Islet of Langerhans (tissue), 1 donor: Measurements from ENCODE around the gene LRMDA.

Source experiments
- FAIRE-seq: peaks from one replicate; lab custom pipeline; 2011; peaks lifted over from hg19 to GRCh38; lab: Jason Lieb, UNC

The LRMDA gene

DNA sequence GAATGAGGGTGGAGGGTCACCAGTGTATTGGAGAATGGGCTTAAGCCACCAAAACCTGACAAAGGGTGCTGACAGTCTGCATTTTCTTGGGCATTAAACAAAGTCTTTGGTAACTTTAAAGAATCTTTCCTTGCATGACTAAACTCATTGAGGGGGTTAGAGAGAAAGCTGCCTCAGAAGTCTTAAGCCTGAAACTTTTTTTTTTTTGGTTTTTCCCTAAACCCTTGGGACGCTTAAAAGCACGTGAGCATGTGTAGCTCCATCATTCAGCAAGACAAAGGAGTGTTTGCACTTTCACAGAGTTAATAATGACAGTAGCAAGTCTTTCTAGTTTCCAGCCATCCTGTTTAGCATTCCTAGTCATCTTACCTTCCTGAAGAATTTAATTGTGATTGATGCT is 110.7 kb downstream of the LRMDA start:
- no peak for FAIRE-seq

DNA sequence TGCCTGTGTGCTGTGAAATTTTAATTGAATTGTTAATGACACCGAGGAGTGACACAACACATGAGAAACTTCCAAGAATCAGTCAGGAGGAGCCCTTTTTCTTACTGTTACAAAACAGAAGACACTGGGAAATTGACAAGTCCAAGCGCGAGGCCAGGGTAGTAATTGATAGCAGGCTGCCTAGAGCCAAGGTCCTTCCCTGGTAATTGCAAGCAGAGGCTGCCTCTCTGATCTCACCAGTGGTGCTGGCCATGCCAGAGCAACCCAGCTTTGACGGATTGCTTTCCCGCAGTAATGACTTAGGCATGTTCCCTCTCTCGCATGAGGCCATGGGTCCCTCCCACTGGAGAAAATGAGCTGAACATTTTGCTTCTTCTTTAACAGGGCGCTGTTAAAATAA is 111.5 kb downstream of the LRMDA start:
- no peak for FAIRE-seq

DNA sequence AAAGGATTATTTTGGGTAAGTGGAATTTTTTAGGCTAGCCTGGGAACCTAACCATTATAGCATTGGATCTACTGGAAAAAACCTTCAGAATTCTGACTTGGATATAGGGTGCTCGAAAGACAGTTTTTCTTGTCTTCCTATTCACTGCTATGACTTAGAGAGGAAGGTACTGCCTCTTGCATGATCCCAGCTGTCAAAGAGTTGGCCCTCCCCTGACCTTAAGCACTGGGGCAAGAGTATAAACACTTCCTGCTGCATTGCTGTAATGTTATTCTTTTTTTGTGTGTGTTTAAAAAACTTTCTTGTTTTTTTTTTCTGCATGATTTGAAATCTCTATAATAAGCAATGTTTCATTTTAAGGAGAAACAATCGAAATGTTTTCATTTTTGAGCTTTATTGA is 113.0 kb downstream of the LRMDA start:
- no peak for FAIRE-seq

DNA sequence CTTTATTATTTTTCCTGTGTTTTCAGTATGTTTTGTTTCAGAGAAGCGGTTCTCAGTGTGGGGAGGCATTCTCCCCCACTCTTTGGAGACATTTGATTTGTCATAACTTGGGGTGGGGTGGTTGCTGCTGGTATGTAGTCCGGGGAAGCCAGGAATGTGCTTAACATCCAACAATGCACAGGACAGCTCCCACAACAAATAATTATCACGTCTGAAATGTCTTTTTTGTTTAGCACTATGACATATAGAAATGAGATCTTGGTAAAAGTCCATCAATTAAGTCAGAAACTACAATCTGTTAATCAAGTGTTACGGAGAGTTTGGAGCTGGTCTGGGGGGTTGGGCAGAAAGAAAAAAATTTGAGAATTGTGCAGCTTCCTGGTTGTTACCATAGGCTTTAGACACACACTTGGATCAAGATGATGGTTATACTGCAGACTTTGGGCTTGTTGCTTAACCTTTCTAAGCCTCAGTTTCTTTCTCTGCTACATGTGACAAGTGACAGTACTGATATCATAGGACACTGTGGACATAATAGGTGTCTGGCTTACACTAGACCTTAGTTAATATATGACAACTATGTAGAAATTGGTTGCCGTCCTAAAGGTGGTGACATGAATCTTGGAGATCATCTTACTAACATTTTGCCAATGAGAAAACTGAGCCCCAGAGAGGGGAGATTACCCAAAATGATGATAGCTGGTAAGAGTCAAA is 113.7 kb downstream of the LRMDA start:
- no peak for FAIRE-seq

DNA sequence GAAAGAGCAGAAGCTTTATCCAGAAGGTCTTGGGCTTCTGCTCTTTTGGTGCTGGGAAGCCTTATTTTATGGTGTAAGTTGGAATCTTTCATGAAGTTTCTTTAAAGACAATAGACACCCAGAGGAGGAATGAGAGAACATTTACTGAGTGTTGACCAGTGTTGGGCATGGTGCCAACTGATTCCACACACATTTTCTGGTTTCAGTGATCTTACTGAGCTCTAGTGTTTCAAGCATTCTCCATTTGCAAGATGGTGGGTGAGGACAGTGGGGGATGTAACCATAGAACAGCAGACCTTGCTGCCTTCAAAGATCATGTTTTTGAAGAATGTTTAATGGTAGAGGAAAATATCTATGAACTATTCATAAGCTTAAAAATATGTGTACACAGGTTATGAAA is 114.6 kb downstream of the LRMDA start:
- no peak for FAIRE-seq

DNA sequence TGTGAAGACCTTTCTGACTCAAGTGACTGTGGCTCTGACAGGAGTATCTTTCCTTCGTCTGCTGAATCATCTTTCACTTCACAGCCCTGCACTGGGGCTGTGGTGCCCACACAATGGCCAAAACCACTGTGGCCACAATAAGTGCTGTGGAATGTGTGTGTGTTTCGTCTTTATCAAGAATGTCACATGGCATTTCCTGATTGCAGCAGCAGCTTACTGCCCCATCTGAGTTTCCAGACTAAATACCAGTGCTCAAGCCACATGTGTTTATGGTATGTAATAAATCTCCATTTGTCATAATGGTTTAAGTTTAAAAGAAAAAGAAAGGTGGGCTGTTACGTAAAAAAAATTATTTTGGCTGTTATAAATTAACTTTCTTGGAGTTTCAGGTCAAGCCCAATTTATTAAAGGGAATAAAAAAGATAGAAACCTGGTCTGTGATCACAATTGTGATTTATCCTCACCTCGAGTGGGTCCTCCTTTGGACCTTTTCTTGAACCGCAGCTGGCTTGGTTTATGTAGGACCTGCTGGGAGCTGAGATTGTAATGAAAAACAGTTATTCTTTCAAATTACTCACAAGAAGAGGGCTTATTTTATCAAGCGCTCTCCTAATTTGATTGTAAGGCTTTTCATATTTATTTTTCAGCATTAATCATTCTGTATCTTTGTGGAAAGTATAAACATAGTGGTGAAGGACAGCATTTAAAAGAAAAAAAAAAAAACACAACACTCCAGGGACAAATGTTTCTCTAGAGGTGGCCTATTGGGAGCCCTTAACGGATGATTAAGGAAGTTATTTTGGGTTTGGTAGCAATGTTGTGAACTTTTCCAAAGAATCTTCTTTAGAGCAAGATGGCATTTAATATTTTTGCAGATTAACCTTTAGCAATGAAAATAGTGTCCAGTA is 116.2 kb downstream of the LRMDA start:
- no peak for FAIRE-seq

DNA sequence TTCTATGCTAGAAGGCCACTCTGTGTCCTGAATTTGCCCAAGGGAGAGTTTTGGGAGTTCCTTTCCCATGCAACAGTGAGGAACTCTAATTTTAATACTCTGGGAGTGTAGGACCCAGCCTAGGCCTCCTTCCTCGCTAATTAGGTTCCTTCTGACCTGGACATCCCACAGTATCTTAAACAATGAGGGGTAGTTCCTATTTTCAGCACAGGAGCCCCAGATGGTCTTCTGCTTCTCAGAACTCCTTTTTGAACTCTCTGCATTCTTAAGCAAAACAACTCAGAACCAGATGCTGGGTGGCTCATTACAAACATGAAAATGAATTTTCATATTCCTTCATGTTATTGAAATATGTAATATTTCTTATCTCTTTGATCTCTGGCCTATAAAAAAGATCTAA is 116.9 kb downstream of the LRMDA start:
- FAIRE-seq = no peak

DNA sequence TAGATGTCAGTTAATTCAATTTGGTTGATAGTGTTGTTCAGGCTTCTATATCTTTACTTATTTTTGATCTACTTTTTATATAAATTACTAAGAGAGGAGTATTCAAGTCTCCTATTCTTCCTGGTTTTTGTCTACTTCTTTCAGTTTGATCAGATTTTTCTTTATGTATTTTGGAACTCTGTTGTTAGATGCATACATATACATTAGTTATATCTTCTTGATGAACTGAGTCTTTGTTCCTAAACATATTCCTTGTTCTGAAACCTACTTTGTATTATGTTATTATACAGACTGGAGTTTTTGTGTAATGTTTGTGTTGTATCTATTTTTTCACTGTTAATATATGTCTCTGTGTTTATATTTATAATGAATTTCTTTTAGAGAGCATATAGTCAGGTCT is 118.8 kb downstream of the LRMDA start:
- no peak for FAIRE-seq

DNA sequence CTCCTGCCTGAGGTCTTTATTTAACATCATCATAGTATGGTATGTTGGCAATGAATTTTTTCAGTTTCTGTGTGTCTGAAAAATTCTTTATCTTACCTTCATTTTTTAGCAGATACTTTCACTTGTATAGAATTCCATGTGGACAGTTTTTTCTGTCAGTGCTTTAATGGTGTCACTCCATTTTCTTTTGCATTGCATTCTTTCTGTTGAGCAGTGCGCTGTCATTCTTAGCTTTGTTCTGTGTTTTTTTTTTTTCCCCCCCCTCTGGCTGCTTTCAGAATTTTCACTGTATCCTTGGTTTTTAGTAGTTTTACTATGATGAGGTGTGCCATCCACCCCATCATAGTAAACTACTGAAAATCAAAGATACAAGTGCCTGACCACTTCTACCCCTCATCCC is 120.7 kb downstream of the LRMDA start:
- no peak for FAIRE-seq

DNA sequence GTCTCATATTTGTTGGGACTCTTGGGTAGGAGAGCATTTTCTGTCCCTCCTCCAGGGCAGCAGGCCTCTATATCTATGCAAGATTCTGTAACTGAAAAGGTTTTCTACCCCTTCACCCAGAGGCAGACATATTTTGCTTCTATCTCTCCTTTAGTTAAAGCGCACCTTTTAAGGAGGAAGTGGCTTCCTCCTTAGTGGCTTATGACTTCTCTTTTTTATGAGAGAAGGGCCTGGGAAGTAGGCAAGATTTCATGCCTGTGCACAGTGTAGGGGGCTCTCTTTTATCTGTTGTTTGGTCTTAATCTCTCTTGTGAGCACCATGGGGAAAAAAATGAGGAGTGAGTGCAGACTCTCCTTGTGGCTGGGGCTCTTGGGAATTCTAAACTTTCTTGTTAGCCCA is 122.1 kb downstream of the LRMDA start:
- FAIRE-seq = no peak

DNA sequence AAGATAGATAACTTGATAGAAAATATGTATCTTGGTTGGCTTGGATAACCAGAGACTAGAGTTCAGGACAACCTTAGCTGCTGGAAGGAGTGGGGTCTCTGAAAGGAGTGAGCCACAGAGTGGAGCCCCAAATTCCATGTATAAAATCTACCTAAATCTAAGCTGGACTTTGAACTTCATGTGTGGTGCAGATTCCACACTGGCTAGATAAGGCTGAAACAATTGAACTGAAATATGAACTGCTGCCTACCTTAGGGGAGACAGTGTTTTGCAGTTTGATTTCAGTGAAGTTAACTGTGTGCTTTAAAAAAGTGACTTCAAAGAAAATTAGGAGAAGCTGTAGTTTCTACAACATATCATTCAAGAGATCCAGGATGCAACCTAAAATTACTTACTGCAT is 123.9 kb downstream of the LRMDA start:
- no peak for FAIRE-seq

DNA sequence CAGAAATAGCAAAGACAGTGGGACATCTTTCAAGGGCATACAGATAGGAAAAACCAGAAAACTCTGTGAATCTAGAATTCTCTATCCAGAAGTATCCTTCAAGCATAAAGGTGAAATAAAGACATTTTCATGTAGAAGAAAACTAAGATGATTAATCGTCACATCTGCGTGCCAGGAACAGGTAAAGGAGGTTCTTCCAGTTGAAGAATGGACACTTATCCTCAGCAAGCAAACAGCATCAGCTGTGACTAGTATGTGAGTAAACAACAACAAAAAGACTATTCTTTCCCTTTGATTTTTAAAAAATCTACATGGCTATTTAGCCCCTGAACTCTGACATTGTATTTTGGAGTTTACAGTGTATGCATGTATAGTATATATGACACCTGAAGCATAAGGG is 124.9 kb downstream of the LRMDA start:
- no peak for FAIRE-seq

DNA sequence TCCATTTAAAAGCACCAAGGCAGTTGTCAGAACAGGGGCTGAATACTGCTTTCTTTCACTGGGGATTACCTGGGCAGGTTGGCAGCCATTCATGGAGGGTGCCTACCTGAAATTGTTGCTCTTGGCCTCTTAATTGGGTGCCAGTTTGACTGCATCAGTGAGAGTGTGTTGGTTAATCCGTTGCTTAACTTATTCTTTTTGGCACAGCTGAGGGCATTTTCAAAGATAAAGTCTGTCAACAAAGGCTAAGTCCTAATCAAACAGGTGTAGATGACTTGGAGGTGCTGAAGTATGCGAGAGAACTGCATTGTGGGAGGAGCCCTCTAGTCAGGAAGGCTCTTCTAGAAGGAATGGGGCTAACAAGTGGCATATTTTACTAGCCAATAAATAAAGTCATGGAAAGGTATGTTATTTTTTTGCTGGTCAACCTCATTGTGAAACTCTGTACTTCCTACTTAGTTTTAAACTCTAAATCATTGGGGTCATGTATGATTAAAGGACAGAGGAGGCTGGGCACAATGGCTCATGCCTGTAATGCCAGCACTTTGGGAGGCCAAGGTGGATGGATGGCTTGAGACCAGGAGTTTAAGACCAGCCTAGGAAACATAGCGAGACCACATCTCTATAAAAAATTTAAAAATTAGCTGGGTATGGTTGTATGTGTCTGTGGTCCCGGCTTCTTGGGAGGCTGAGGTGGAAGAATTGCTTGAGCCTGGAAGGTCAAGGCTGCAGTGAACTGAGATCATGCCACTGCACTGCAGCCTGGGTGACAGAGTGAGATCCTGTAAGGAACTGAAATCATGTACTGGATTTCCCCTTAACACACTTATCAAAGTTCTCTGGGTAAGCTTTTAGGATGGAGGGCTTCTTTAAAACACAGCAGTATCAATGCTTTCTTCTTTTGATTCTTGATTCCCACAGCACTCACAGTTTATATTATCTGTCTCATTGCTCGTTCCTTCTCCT is 134.1 kb downstream of the LRMDA start:
- FAIRE-seq = no peak

DNA sequence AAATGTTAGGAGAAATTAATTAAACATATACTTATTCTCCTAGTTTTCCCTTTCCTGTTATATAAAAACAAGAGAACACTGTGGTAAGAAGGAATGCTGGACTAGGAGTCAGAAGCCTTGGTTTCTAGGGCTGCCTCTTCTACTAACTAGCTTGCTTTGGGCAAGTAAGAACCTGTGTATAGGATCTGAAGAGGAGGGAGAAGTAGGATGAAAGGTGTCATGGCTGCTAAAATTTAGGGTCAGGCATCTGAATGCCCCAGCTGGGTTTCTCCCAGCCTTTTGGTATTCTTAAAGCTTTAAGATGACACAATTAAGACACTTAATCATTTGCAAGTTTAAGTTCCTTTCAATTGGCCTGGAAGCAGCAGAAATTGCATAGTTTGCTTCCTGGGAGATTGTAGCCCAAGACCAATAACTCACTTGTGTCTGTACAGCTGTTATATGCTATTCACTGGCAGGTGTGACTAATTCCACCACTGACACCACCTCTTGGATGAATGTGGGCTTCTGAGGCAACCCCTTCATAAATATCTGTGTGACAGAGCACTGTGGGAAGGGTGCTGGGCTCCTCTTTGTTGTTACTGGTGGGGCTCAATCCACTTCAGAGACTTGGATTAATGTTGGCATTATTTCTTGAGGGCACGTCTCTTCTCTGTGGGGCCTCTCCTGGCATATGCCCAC is 137.2 kb downstream of the LRMDA start:
- no peak for FAIRE-seq

DNA sequence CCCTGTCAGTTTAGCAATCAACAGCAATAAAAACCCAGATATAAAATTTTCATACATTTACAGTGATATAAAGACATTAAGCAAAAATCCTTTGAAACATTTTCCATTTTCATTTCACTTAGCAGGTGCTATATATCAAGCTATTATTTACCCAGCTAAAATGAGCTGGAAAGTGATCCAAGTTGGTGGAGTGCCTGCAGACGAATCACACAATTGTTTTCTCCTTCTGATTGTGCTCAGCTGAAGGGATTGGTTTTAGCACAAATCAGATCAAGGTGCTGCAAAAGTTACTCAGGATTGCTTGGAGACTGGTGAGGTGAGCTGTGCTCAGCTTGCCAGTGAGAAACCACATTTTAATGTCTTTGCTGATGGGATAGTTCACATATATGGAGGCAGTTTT is 138.1 kb downstream of the LRMDA start:
- peak; percentile 60 for FAIRE-seq

DNA sequence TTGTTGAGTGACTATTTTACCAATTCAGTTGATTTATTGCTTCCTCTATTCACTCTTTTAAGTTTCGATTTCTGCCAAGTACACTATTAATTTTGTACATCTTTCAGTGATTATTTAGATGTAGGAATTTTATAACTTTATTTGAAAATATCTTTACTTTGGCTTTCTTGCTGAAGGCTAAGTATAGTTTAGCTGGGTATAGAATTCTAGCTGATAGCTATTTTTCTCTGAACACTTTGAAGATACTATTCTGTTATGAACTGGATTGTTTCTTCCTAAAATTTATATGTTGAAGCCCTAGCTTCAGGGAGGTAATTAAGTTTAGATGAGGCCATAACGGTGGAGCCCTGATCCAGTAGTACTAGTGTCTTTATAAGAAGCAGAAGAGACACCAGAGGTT is 141.1 kb downstream of the LRMDA start:
- FAIRE-seq = no peak

DNA sequence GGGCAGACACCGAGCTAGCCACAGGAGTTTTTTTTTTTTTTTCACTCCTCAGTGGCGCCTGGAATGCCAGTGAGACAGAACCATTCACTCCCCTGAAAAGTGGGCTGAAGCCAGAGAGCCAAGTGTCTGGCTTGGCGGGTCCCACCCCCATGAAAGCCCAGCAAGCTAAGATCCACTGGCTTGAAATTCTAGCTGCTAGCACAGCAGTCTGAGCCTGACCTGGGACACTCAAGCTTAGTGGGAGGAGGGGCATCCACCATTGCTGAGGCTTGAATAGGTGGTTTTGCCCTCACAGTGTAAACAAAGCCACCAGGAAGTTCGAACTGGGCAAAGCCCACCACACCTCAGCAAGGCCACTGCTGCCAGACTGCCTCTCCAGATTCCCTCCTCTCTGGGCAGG is 144.5 kb downstream of the LRMDA start:
- no peak for FAIRE-seq

DNA sequence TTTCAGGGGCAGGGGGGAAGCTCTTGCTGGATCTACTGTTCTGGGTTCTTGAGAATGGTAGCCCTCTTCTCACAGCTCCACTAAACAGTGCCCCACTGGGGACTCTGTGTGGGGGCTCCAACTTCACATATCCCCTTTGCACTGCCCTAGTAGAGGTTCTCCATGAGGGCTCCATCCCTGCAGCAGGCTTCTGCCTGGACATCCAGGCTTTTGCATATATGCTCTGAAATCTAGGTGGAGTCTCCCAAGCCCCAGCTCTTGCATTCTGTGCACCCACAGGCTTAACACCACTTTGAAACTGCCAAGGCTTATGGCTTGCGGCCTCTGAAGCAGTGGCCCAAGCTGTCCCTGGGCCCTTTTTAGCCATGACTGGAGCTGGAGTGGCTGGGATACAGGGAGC is 150.7 kb downstream of the LRMDA start:
- FAIRE-seq = no peak

DNA sequence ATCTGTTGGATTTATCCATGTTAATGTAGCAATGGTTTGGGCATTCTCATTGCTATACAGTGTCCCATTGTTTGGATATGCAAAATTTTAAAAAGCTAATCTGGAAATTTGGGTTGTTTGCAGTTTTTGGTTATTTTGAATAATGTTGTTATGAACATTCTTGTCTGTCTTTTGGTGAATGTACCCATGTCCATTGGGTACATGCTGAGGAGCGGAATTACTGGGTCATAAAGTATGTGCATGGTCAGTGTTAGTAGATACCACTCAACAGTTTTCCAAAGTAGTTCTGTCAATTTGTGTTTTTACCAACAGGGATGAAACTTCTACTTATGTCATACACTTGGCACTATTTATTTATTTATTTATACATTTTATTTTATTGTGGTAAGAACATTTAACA is 153.9 kb downstream of the LRMDA start:
- no peak for FAIRE-seq

DNA sequence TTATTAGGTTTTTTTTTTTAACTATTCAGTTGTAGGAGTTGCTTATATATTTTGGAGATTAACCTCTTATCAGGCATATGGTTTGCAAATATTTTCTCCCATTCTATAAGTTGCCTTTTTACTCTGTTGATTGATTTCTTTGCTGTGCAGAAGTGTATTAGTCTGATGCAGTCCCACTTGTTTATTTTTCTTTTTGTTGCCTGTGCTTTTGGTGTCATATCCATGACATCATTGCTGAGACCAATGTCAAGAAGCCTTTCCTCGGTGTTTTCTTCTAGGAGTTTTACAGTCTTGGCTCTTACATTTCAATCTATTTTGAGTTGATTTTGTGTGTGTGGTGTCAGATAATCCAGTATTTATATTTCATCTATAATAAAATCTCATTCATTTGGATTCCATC is 155.4 kb downstream of the LRMDA start:
- no peak for FAIRE-seq

DNA sequence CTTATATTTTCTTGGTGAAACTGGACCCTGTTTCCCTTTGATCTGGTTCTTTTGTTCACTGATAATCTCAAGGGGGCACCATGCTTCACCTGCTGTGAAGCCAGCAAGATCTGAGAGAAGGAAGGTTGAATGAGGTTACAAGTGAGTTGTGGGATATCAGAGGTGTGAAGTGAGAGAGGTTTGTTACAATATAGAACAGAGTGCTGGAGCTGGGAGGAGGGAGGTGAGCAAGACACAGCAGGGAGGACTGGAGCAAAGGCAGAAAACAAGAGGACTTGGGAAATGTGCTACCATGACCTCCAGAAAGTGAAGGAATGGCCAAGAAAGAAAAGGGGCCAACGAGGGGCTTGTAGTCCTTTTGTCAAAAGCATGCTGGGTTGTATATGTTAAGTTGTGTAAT is 156.6 kb downstream of the LRMDA start:
- FAIRE-seq = no peak
